SK-N-MC (cell line): ENCODE measurements around the gene SCRN2.

Experiments used
- EZH2 ChIP-seq: fragments of 200-600 bp; sonication (generic); IDR thresholded peaks from one replicate; pipeline ENCODE4 v1.6.1; 2017; ENCODE audit warnings: antibody characterized with exemption
- POLR2AphosphoS5 ChIP-seq: IDR thresholded peaks from 2 replicates; pipeline ENCODE4 v1.6.1; 2012; ENCODE audit warnings: mild to moderate bottlenecking, low read depth, low read length, borderline replicate concordance

- no peak for TF ChIP-seq EZH2
- no peak for TF ChIP-seq POLR2AphosphoS5
These were observed 34.8 kb downstream of the SCRN2 start for GRCh38 chr17:47806026-47806912.
